Measurements from ENCODE around the gene TEAD4.

GRCh38 chr12:2963154-2963759 is 4.1 kb downstream of the TEAD4 start:
- TF ChIP-seq GATA3 (IDR thresholded peaks at IDR 0.05; ENCODE audit: low read depth, low read length) (no peak), GATA2 (IDR thresholded peaks at IDR 0.05; ENCODE audit: low read depth, low read length) (no peak)
